Kidney (tissue), 14 donors: Measurements from ENCODE around the gene HPSE2. TPM values are rescaled to one million over a fixed set of nuclear protein-coding genes. Genes with fewer than 3 reads are reported as not detected.

Experiments
- DNase-seq, 5 donors: peaks; one replicate each; pipeline ENCODE4 v3.0.0-alpha.2; 2013 to 2020
- FAIRE-seq: peaks from 2 replicates; lab custom pipeline; 2012; peaks lifted over from hg19 to GRCh38; lab: Jason Lieb, UNC
- H3K27ac ChIP-seq, 2 donors: one replicate each; pipeline ENCODE4 v1.7.0; 2013; ENCODE audit warnings: low read depth in 2 of 2, low read length in 2 of 2, inconsistent platforms in 1 of 2
- H3K27me3 ChIP-seq: one replicate; pipeline ENCODE4 v1.7.1; 2013; ENCODE audit warnings: low read length, inconsistent platforms; ENCODE audit not compliant: control insufficient read depth, insufficient read depth
- H3K36me3 ChIP-seq, 3 donors: one replicate each; pipeline versions ENCODE4 v1.7.0 to v1.7.1; 2013; ENCODE audit warnings: low read length in 3 of 3, control low read depth in 1 of 3, inconsistent platforms in 1 of 3; ENCODE audit not compliant: insufficient read depth in 3 of 3, control insufficient read depth in 2 of 3
- H3K4me1 ChIP-seq, 3 donors: one replicate each; pipeline versions ENCODE4 v1.7.0 to v1.7.1; 2013; ENCODE audit warnings: low read length in 3 of 3, inconsistent platforms in 1 of 3, low read depth in 1 of 3; ENCODE audit not compliant: control insufficient read depth in 2 of 3, insufficient read depth in 2 of 3
- H3K4me3 ChIP-seq, 3 donors: one replicate each; pipeline versions ENCODE4 v1.7.0 to v1.8.1; 2013; ENCODE audit warnings: low read length in 3 of 3, control low read depth in 1 of 3, inconsistent platforms in 1 of 3
- H3K9ac ChIP-seq, 3 donors: one replicate each; pipeline versions ENCODE4 v1.7.0 to v1.7.1; 2013; ENCODE audit warnings: low read length in 3 of 3, control low read depth in 1 of 3, inconsistent platforms in 1 of 3
- H3K9me3 ChIP-seq, 3 donors: one replicate each; pipeline versions ENCODE4 v1.7.0 to v1.7.1; 2013; ENCODE audit warnings: low read length in 3 of 3, control low read depth in 1 of 3, inconsistent platforms in 1 of 3; ENCODE audit not compliant: control insufficient read depth in 2 of 3, insufficient read depth in 1 of 3
- intact Hi-C: fragments of 100-400 bp; cut with DNase I; formaldehyde crosslinking; loops from one replicate; pipeline ENCODE4 v1.11.1; 2022
- polyA plus RNA-seq: library from polyadenylated mRNA; stranded (reverse); fragments of 350-450 nt; fragmentation: Illumina TruSeq; extraction: RNeasy Lipid Tissue Mini Kit (QIAGEN cat#74804); gene quantifications from one replicate; pipeline ENCODE4 v1.2.3, GENCODE V29; 2014; ENCODE audit warnings: low read depth, low replicate concordance; ENCODE audit not compliant: insufficient read depth
- total RNA-seq: library from RNA; stranded (reverse); fragmentation: NEBNext Ultra II Directional; extraction: Animal tissue kit (Norgen Biotek cat#: 25700); gene quantifications from one replicate; pipeline ENCODE4 v1.2.1, GENCODE V29; 2021
- TF ChIP-seq, protein P1 (sequence below): IDR thresholded peaks from 3 replicates; pipeline ENCODE4 v1.5.1; 2012; ENCODE audit warnings: mild to moderate bottlenecking, moderate library complexity, borderline replicate concordance; ENCODE audit not compliant: insufficient read depth; ENCODE audit errors: extremely low read depth
- donor health status: control.
- donor health status: control.
- donor health status: control.
- donor health status: control.
- donor health status: control.
- donor health status: DM: yes; HTN: yes; CAD: no.
- donor health status: Normal renal cell carcinoma (clear cell type).

HPSE2 gene
- total and polyA plus RNA-seq, 2 donors from 2014 or later = 1.4 to 3.0 TPM

DNA sequence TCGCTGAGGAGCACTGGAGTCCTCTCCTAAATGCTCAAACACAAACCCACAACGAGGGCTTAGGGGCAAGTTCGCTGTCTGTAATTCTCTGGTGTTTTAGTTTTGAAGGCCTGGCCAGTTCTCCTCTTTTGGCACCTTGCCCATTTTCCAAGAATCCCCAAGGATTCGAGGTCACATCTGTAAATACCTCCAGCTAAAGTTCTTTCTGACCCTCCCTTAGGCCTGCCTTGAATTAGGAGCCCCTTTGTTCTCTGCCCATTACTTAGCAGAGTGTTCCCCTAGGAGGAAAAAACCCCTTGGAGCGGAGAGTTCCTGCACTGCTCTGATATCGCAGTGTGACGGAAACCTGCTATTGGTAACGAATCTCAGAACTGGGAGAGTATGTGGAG is 819.9 kb downstream of the HPSE2 start:
- TF ChIP-seq, protein P1, sequence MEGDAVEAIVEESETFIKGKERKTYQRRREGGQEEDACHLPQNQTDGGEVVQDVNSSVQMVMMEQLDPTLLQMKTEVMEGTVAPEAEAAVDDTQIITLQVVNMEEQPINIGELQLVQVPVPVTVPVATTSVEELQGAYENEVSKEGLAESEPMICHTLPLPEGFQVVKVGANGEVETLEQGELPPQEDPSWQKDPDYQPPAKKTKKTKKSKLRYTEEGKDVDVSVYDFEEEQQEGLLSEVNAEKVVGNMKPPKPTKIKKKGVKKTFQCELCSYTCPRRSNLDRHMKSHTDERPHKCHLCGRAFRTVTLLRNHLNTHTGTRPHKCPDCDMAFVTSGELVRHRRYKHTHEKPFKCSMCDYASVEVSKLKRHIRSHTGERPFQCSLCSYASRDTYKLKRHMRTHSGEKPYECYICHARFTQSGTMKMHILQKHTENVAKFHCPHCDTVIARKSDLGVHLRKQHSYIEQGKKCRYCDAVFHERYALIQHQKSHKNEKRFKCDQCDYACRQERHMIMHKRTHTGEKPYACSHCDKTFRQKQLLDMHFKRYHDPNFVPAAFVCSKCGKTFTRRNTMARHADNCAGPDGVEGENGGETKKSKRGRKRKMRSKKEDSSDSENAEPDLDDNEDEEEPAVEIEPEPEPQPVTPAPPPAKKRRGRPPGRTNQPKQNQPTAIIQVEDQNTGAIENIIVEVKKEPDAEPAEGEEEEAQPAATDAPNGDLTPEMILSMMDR = no peak
- Histone ChIP-seq H3K27ac (peak overlapping the region in 1 of 2 donors; percentile 23), H3K4me1 (peaks cover 0 to 16% (median 11%) of the 10 kb centered on the region in 3 donors), H3K4me3 (no peak overlapping the region), H3K36me3 (peaks cover 0 to 9% (median 3%) of the 10 kb centered on the region in 3 donors), H3K9ac (no peak overlapping the region), H3K9me3 (no peaks in the 10 kb centered on the region), H3K27me3 (no peaks in the 10 kb centered on the region)
- FAIRE-seq (no peak), DNase-seq (no peak)
- intact Hi-C loops = no loop called here

DNA sequence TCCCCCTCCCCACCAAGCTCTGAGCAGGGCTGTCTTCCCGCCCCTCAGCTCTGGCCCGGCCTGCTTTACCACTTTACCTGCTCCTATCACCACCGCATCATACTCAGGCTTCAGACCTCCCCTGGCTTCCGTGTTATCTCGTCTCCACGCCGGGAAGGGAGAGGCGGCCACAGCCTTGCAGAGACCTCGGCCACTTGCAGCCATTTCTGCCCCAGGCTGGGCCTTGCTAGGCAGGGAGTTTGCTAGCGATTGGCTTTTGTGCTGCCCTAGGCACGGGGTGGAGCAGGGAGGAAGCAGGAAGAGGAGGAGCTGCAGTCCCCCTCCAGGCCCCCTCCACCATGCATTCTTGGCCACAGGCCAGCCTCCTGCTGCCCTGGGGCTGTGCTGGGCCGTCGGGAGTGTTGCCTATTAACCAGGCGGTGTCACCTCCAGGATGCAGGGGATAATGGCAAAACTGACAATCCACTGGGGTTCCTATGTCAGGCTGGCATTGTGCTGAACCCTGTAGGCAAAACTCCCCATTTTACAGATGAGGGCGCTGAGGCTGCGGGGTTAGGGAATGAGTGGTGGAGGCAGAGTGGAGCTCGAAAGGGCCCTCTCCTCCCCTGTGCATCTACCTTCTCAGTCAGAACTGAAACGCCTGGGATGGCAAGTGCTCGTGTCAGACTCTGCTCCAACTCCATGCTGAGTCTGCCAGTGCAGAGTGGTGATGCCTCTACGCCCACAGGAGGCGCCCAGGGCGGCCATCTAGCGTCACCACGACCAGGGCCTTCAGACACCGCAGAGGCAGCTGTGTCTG is 820.5 kb downstream of the HPSE2 start, which contains the start of gene PYROXD2:
Gene PYROXD2, minus strand, starts transcription at position 251 of the 799 bp plus-strand sequence. Its CDS starts 47 bp downstream, at position 204.
- H3K4me3 ChIP-seq = peak within 1 kb of the TSS; percentile 63 to 83 (median 68)
- intact Hi-C loops = no loop called here

DNA sequence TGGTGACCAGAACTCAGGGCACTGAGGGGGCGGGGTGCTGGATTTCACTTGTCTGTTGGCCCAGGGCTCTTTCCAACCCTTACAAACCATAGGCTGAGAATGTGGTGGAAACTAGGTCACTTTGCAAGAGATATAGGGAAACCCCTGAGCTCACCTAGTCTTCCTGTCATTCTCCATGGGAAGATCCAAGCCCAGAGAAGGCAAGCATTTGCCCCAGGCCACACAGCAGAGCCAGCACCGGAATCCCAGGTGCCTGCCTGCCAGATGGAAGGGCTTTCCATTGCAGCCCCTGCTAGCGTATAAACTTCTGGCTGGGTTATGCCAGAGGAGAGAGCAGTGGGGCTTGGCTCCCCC is 821.1 kb downstream of the HPSE2 start:
- Histone ChIP-seq H3K27ac (peak overlapping the region in 1 of 2 donors; percentile 74), H3K4me3 (peak overlapping the region; percentile 63 to 83 (median 68)), H3K27me3 (no peaks in the 10 kb centered on the region), H3K9me3 (no peaks in the 10 kb centered on the region), H3K9ac (peak overlapping the region; percentile 8 to 76 (median 59)), H3K4me1 (peaks cover 0 to 16% (median 11%) of the 10 kb centered on the region in 3 donors), H3K36me3 (peaks cover 0 to 9% (median 0%) of the 10 kb centered on the region in 3 donors)
- TF ChIP-seq, protein P1 = no peak
- DNase-seq = no peak
- intact Hi-C loops = no loop called here
- FAIRE-seq = no peak

More for the DNA sequence above, 820.5 kb downstream of the HPSE2 start, which contains the start of gene PYROXD2:
- no peaks in the 10 kb centered on the region for H3K9me3 ChIP-seq
- TF ChIP-seq, protein P1 = no peak
- peak within 1 kb of the TSS in 1 of 2 donors; percentile 74 for H3K27ac ChIP-seq
- FAIRE-seq (peak; percentile 82), DNase-seq (peak; percentile 93 to 98 (median 95))
- H3K27me3 ChIP-seq = no peaks in the 10 kb centered on the region
- H3K36me3 ChIP-seq = peaks cover 0 to 9% (median 3%) of the 10 kb centered on the region in 3 donors
- H3K9ac ChIP-seq = peak within 1 kb of the TSS; percentile 8 to 76 (median 59)
- H3K4me1 ChIP-seq = peaks cover 0 to 16% (median 11%) of the 10 kb centered on the region in 3 donors
